Midbrain (tissue), 1 donor: Measurements from ENCODE around the gene TFEB.

Experiments used
- DNase-seq: peaks from one replicate; lab custom pipeline; 2025; lab: John Stamatoyannopoulos, UW

Gene TFEB

DNA sequence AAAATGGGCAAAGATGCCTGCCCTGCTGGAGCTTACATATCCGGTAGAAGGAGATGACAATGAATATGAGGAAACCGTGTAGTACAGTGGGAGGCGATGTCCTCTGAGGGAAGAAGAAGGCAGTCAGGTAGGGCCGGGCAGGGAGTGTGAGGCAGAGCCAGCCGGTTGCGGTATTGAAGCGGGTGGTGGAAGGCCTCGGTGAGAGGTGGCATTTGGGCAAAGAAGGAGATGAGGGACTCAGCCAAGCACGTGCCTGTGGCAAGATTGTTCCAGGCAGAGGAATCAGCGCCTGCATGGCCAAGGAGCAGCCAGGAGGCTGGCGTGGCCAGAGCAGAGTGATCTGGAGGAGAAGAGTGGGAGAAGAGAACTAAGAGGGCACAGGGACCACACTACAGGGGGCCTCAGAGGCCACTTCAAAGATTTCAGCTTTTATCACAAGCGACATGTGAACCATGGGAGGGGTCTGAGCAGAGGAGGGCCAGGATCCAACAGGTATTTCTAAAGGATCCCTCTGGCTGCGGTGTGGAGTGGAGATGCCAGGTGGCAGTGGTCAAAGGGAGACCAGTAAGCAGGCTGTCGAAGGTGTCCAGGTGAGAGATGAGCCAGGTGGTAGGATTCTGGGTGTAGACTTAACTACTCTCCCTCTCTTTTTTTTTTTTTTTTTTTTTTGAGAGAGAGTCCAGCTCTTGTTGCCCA is 83.3 kb downstream of the TFEB start:
- no peak for DNase-seq

DNA sequence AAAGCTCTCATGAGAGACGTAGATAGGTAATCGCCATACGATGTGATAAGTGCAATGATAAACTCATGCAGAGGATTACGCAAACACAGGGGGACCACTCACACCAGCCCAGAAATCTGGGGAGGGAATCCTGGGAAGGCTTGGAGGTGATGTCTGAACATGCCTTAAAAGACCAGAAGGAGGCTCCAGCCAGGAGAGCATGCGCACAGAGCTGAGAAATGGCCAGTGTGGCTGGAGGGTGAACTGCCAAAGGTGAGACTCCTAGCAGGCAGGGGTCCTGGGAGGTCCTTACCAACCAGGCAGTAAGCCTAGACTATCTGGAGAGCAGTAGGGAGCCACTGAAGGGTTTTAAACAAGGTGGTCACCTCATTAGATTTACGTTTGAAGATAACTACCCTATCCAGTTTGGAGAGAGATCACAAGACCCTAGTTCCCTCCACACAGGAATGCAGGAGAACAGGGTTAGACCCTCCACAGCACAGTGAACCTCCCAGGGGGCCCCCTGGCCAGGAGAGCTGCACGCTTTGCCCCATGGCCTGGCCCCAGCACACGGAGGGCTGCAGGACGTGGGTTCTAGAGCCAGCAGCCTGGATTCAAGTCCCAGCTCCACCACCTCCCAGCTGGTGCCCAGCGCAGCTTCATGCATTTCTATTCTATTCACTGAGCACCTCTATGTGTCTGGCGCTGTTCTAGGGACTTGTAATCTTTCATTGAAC is 84.0 kb downstream of the TFEB start:
- DNase-seq, result no peak

DNA sequence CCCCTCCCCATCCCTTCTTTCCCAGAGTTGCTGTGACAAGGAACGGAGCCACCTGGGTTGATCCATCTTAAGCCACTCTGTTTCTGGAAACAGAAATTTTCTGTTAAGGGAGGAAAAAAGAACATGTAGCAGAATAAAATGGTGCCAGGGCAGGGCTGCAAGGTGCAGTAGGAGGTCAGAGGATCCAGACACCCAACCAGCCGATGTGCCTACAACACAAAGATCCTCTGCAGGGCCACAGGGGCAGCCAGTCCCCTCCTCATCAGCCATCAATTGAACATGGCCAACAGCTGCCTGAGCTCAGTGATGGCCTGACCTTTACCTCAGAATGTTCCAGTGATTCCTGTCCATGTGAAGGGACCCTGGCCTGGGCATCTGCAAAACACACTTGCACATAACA is 85.3 kb downstream of the TFEB start:
- DNase-seq, result no peak

DNA sequence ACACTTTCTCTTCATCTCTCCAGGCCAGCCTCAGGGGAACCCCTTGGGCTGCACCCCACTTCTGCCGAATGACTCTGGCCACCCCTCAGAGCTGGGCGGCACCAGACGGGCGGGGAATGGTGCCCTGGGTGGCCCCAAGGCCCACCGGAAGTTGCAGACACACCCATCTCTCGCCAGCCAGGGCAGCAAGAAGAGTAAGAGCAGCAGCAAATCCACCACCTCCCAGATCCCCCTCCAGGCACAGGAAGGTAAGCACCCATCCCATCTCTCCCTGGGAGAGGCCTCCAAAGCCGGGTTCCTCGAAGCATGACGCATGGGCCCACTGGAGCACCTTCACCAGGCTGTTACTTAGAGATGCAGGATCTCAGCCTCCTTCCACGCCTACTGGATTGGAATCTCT is 85.8 kb downstream of the TFEB start:
- no peak for DNase-seq

DNA sequence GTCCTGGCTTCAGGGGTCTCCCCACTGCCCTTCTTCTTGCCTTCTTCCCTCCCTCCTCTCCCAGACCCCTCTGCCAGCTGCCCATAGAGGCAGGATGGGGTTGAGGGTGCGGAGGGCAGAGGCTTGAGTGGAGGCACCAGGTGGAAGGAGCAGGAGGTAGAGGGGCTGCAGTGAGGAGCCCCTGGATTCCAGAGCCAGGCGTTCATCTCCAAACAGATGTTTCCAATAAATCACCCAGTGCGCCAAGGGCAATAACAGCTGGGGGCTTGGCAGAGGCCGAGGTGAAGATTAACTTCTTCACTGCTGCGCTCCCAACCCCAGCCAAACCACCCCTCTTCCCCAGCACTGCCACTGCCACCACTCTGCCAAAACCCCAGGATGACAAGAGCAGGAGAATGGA is 86.5 kb downstream of the TFEB start:
- DNase-seq, result no peak

DNA sequence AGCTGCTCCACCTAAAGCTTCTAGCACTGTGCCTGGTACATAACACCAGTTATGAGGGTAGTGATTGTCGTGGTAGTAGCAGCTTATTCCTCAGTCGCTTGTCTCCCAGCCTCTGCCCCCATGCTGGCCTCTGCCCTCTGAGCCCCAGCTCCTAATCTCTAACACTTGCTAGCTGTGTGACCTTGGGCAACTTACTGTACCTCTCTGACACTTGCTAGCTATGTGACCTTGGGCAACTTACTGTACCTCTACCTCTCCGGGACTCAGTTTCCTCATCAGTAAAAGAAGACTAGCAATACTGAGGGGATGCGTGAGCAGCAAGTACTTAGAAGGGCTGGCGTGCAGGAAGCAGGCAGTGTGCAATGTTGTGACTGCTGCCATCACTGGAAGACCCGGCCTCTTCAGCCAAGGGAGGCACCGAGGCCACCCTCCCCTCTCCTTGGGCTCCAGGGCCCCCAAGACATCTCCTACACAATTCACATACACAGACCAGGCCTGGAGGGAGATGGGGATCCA is 87.3 kb downstream of the TFEB start:
- no peak for DNase-seq

DNA sequence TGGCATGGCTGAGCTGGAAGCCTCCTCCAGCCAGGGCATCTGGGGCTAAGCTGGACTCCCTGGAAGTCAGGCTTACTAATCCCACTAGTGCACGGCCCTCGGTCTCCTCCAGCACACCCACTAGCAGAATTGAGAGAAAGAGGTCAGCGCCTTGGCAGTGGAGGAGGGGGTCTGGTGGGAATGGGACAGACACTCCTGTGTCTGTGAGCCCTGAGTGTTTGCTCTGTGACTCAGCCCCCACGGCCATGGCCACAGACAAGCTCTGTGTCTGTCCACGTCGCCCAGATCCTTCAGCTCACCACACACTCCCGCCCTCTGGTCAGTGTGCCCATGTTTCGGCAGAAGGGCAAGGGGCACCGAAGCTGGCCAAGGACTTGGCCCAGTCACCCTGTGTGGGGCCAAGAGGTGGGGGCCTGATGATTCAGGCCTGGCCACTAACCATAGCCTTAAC is 88.3 kb downstream of the TFEB start:
- DNase-seq, result no peak

DNA sequence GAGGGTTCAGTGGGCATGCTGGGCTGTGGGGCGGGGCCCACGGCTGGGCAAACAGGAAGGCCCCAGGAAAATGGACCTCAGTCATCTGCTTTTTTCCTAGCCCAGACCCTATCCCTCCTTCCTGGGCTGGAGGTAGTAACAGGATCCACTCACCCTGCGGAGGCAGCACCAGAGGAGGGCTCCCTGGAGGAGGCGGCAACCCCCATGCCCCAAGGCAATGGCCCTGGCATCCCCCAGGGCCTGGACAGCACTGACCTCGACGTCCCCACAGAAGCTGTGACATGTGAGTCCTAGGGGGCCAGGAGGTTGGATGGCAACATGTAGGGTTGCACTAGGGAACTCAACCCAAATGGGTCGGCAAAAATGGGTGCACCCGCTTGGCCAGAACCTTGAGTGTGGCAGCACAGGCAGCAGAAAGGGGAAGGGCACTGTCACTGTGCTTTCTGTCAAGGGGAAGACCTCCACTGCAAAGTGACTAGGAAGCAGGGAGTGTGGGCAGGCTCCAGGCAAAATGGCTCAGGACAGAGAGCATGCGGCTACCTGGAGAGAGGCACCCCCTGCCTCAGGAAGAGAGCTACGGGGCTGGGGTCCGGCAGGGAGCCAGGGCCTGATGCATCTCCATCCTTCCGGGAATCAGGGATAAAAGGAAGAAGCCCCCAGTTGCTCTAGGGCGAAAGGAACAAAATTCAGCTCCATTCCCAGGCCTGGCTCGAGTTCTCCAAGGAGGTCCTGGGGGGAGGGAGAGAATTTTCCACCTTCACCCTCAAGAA is 89.2 kb downstream of the TFEB start:
- no peak for DNase-seq

DNA sequence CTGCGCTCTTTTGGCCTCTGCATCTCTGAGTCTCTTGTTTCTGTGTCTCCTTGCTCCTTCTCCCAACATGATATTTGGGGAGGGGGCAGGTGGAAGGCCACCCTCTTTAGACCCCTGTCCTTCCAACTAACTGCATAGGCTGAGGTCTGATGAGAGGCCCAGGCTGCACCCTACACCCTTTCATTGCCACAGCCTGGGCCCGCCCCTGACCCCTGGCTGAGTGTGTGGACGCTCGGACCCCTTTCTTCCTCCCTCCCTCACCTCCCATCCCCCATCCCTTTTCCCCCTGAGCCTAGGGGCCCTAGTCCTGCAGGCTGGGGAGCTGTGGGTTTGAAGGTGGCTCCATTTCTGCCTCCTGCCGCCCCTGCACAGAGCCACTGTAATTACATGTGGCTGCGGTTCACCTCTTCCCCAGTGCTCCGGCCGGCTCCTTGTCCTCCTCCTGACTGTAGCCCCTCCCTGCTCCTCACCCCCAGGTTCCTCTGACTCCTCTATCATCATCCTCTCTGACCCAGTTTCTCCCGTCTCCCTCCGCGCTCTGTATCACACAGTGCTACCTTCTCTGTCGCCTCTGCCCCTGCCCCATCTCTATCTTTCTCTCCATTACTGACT is 90.3 kb downstream of the TFEB start:
- DNase-seq, result no peak

DNA sequence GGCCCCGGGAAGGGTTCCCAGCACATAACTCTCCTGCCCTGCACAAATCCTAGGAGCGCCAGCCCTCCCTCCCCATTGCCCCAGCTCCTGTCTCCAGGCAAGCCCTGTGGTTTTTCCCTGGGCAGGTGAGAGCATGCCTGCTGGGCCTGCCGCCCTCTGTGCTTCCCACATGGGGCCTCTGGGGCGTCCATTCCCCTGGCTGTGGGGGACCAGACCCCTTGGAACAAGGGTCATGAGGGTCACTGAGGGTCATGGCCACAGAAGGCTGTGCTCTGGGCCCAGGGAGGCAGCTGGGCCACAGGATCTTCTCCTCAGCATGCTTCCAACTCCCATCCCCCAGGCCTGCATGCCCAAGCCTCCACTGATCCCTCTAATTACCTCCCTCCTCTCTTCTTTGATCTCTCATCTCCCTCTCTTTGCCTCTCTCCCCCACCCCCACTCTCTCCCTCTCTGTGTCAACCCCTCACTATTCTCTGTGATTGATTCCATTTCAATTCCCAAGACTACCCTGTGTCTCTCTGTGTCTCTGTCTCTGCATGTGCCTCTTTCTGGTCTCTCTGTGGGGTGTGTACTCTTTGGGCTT is 91.0 kb downstream of the TFEB start:
- no peak for DNase-seq

DNA sequence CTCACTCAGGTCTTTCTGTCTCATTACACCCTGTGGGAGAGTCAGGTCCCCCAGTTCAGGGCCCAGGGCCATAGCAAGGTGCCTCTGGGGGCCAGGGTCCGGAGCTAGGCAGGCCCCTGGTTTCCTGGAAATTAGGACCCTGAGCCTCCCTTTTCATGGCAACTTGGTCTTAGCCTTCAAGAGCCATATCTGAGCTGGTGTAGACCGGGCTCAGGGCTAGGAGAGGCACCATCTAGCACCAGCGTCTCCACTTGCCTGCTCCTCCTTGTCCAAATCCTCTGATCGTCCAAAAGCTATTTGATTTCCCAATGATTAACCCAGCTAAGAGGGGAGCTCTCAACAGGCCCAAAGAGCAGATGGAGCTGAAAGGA is 91.5 kb downstream of the TFEB start:
- no peak for DNase-seq

DNA sequence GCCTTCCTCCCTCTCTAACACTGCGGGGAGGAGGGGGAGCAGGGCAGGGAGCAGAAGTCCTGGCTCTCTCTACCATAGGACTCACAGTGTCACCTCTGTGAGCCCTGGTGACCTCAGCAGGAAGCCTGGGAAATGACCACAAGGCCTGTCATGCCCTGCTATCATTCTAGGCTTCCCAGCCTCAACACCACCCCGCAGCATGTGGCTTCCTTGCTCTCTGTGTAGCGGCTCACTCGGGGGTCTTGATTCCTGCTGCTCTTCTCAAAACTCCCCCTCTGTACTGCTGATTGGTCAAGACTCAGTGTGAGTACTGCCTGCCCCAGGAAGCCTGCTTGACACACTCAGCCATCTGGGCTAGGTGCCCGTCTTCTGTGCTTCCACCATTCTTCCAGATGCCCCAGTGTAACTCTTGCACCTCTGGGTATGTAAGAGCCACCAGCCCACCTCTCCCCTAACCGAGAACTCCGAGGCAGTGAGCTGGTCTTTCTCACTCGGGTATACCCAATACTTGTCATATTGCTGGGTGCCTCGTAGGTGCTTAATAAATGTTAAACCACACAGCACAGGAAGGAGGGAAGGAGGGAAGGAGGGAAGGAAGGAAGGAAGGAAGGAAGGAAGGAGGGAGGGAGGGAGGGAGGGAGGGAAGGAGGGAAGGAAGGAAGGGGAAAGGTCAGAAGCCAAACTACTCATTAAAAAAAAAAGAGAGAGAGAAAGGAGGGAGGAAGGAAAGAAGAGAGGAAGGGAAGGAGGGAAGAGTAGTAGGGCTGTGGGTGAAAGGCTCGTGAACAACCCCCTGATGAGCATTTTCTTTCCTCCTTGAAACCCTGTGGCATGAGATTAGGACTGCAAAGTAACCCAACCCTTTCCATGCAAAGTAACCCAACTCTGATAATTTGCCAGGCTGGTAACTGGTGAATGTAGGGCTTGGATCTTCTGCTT is 92.2 kb downstream of the TFEB start:
- DNase-seq, result no peak

DNA sequence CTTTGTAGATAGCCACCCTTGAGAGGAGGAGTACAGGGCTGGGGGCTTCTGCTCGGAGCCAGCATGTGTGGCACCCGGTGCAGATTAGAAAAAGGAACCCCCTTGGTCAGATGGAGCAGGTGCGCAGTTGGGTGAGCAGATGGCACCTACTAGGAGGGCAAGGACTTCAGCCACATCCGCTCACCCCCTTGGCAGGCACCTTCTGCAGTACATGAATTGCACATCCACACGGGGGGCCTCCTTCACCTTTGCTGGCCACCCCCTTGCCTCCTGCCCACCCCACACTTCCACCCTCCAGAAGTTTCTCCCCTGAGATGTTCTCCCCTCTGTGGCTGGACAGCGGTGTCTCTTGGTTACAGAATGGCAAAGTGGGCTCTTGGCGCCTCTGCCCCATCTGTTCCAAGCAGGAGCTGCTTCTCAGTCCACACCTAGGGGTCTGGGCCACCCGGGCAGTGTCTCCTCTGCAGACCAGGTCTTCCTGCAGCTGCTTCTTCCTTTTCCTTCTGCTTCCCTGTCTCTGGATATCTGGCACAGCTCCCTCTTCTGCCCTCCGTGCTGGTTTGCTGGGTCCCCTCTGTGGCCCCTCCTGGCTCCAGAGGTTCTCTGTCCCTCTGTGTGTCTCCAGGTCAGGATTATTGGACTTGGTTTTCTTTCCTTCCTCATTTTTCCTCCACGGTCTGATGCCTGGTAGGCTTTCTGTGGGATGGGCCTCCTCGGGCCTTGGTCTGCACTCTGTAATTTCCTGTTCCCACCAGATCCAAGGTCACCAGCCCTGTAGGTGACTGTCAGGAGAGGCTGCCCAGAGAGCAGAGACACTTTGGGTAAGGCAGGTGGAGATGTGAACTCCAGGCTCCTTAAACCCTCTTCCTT is 93.1 kb downstream of the TFEB start:
- no peak for DNase-seq

DNA sequence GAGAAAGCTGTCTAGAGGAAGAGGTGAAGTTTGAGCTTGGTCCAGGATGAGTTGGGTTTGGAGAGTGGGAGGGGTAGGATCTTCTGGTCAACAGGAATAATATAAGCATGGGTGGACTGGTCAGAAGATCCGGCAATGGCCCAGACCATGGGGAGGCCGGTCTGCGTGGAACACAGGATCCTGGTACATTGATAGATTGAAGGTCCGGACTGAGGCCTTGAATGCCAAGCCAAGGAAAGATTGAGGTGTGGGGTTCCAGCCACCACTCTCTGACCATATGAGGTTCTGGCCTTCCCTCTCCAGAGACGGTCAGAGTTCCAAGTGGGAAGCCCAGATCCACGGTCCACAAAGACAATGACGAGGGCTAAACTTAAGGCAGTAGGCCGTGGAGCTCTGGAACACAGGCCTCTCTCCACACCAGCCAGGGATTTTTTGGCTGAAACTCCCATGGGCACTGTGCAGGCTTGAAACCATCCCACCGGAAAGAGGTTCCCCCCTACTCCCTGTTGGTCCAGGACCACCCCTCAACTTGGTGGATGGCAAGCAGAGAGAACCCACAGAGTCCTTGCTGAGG is 94.0 kb downstream of the TFEB start:
- DNase-seq, result no peak

DNA sequence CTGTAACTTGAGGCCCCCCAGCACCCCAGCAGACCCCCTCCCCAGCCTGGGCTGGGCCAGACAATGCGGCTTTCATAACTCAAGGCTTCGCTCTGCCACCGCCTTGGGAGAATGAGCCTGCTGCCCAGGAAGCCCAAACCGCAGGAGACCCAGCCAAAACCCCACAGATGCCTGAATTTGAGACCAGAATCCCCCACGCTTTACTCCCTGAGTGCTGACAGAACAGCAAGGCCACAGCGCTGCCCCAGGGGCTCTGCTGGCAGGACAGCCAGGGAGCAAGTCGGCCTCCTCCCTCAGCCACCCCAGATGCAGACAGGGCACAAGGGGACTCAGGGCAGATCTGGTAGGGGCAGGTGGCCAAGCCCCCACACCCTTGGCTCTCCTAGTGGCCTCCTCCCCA is 95.0 kb downstream of the TFEB start:
- DNase-seq, result no peak

DNA sequence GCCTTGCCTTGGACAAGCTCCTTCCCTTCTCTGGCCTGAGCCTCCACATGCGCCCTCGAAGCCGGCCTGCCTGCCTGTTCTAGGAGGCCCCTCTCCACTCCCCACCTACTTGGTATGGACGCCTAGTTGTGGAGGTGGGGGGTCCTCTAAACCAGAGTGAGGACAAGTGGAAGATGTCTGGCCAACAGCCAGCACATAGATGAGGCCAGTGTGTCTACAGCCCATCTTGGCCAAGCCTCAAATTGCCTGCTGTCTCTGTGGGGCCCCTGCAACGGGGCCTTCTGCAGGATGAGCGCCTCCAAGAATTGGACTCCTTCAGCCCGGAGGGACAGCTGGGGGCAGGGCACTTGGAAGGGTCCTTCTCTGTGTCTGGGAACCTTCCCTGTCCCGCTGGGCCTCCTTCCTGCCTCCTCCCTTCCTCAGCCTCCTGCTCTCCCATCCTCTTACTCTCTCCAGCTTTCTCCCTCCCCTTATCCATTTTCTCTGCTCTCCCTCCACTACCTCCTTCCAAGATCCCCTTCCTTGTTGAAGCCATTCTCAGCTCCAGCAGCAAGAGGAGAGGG is 95.5 kb downstream of the TFEB start:
- no peak for DNase-seq

DNA sequence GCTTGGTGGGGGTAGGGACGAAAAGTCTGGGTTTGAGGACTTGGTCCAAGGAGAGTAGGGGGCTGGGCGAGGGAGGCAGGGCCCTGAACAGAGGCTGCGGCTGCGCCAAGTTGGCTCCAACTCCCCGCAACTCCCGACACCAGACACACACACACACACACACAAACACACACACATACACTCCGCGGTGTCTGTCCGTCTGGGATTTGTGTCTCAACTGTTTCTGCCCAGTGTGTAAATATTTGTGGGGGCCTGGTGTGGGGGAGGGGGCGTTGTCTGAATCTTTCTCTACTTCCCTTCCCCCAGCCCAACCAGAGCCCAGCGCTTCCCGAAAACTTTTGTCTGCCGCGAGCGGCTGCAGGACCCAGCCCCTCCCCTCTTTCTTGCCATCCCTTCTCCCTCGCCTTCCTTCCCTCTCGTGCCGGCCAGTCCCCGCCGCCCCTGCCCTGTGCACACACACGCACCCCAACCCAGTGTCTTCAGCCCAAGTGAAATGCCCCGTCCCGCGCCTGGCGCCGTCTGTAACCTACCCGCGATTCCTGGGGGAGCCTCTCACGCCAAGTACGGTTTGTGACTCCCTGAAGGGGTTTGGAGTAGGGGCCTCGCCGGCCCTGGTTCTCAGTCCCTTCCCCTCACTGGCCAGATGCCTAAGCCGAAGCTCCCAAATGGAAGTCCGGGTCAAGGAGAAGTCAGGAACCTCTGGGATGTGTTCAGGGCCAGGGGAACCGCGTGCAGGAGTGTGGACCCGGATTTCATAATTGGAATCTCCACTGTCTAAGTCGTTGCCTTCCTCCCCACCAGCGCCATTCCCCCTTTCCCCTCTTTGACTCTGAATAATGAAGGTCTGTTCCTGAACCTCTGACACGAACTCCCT is 96.2 kb downstream of the TFEB start:
- DNase-seq, result no peak
